ENCODE measurements around the gene SH3BP2. TPM values are rescaled to one million over a fixed set of nuclear protein-coding genes. Genes with fewer than 3 reads are reported as not detected.

Gene SH3BP2
- total RNA-seq, 1 experiment from 2014 or later, result 54.0 TPM

DNA sequence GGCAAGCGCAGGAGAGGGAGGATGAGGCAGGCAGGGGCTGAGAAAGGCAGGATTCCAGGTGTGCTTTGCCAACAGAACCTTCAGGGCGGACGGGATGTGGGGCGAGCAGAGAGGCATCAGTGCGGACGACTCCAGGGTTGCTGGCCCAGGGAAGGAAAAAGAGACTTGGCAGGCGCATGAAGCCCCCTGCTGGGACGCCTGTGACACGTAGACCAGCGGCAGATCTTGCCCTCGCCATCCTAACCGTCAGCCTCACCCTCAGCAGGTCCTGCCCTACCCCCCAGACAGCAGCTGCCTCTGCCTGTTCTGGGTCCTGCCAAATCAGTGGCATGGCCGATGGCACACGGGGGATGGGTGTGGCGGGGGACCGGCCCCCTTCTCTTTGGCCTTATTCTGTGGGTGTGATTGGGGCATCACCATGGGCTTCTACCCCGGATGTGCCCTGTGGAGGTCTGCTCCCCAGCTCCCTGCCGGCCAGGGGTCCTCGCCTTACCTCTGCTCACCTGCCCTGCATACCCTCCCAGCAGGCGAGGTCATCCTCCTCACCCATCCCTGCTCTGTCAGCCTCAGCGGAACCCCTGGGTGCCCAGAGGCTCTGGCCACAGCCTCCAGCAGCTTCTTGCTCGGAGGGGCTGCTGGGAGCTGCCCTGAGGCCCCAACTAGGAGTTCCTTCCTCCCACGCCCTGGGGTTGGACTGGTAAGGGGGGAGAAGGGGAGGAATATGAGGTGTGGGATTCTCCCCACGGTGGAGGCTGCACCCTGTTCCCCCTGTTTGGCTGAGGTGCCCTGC is 2.9 kb upstream of the SH3BP2 start:
- no peak overlapping the region for H3K27ac ChIP-seq
- TF ChIP-seq EZH2 (IDR thresholded peaks at IDR 0.05; ENCODE audit: low read depth), result no peak
- TF ChIP-seq, protein P1, sequence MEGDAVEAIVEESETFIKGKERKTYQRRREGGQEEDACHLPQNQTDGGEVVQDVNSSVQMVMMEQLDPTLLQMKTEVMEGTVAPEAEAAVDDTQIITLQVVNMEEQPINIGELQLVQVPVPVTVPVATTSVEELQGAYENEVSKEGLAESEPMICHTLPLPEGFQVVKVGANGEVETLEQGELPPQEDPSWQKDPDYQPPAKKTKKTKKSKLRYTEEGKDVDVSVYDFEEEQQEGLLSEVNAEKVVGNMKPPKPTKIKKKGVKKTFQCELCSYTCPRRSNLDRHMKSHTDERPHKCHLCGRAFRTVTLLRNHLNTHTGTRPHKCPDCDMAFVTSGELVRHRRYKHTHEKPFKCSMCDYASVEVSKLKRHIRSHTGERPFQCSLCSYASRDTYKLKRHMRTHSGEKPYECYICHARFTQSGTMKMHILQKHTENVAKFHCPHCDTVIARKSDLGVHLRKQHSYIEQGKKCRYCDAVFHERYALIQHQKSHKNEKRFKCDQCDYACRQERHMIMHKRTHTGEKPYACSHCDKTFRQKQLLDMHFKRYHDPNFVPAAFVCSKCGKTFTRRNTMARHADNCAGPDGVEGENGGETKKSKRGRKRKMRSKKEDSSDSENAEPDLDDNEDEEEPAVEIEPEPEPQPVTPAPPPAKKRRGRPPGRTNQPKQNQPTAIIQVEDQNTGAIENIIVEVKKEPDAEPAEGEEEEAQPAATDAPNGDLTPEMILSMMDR (conservative IDR thresholded peaks at IDR 0.05), result no peak
- H3K4me3 ChIP-seq, result no peak overlapping the region
- no peaks in the 10 kb centered on the region for H4K20me1 ChIP-seq (ENCODE audit: insufficient read depth)
- H3F3A ChIP-seq (ENCODE audit: insufficient read depth, low read depth), result peaks cover 3% of the 10 kb centered on the region; the same call in 1 of the 2 replicates
- no peaks in the 10 kb centered on the region for H3K36me3 ChIP-seq (ENCODE audit: low read depth)
- H3K27me3 ChIP-seq (ENCODE audit: insufficient read depth, low read depth), result no peaks in the 10 kb centered on the region
- H3K79me2 ChIP-seq (ENCODE audit: low read depth), result no peaks in the 10 kb centered on the region
- H3K9me3 ChIP-seq (ENCODE audit: insufficient read depth, low read depth), result no peaks in the 10 kb centered on the region
- CTCF ChIA-PET, result no interaction called here
- no peaks in the 10 kb centered on the region for H3K9me2 ChIP-seq (ENCODE audit: insufficient read depth)
- DNase-seq, result no peak
- H3K4me2 ChIP-seq, result no peak overlapping the region
- peaks cover 21% of the 10 kb centered on the region for H3K4me1 ChIP-seq (replicated peaks; ENCODE audit: insufficient read depth)
- intact Hi-C loops (cut with micrococcal nuclease; ENCODE audit: unreplicated experiment), result no loop called here
- no peak overlapping the region for H2AFZ ChIP-seq
- POLR2A ChIA-PET (ENCODE audit: unreplicated experiment), result no interaction called here
- no TSS peak for BruUV-seq (replicated peaks)

DNA sequence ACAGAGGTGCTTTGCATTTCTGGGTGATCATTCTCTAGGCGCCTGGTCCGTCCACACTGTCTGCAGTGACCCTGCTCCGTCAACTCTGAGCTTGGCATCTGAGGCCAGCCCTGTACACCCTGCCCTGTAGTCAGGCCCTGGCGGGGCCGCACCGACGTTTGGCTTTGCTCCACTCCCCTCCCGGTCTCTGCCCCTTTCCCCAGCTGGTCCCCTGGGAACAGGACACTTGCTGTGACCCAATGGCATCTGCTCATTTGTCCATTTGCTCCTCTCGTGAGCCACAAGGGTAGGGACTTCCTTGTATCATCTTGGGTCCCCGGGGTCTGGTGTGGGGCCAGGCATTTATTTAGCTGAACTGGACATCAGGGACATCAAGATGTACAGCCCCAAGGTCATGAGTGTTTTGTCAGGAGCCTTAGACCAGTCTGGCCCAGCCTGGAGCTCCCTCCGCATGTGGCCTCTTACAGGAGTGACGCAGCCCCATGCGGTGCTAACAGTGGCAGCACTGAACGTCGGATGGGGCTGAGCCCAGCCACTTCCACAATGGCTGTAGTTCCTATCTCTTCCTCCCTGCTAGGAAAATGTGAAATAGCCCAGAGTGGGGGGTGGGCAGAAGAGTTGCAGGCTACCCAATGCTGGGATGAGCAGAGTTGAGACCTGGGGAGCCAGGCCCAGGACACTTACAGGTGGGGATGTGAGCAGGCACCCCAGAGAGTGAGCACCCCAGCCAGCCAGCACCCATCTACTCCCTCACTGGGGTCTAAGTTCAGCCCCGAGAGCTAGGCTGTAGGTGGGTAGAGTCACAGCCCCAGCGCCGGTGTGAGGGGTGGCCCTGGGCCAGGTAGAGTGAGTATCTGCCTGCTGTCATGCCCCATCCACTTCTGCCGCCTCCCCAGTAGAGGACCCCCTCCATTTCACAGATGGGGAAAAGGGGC is 2.0 kb upstream of the SH3BP2 start:
- peaks cover 3% of the 10 kb centered on the region; the same call in 1 of the 2 replicates for H3F3A ChIP-seq (ENCODE audit: insufficient read depth, low read depth)
- H3K36me3 ChIP-seq (ENCODE audit: low read depth), result no peaks in the 10 kb centered on the region
- H3K4me2 ChIP-seq, result no peak overlapping the region
- no peaks in the 10 kb centered on the region for H4K20me1 ChIP-seq (ENCODE audit: insufficient read depth)
- peaks cover 29% of the 10 kb centered on the region for H3K4me1 ChIP-seq (replicated peaks; ENCODE audit: insufficient read depth)
- H3K9me2 ChIP-seq (ENCODE audit: insufficient read depth), result no peaks in the 10 kb centered on the region
- no peak overlapping the region for H3K27ac ChIP-seq
- intact Hi-C loops (cut with micrococcal nuclease; ENCODE audit: unreplicated experiment), result no loop called here
- CTCF ChIA-PET, result no interaction called here
- no peaks in the 10 kb centered on the region for H3K27me3 ChIP-seq (ENCODE audit: insufficient read depth, low read depth)
- no peaks in the 10 kb centered on the region for H3K79me2 ChIP-seq (ENCODE audit: low read depth)
- no peak overlapping the region for H2AFZ ChIP-seq
- TF ChIP-seq EZH2 (IDR thresholded peaks at IDR 0.05; ENCODE audit: low read depth), result no peak
- TF ChIP-seq, protein P1 (conservative IDR thresholded peaks at IDR 0.05), result no peak
- no peak overlapping the region for H3K4me3 ChIP-seq
- H3K9me3 ChIP-seq (ENCODE audit: insufficient read depth, low read depth), result no peaks in the 10 kb centered on the region
- BruUV-seq (replicated peaks), result no TSS peak
- DNase-seq, result no peak
- POLR2A ChIA-PET (ENCODE audit: unreplicated experiment), result no interaction called here

DNA sequence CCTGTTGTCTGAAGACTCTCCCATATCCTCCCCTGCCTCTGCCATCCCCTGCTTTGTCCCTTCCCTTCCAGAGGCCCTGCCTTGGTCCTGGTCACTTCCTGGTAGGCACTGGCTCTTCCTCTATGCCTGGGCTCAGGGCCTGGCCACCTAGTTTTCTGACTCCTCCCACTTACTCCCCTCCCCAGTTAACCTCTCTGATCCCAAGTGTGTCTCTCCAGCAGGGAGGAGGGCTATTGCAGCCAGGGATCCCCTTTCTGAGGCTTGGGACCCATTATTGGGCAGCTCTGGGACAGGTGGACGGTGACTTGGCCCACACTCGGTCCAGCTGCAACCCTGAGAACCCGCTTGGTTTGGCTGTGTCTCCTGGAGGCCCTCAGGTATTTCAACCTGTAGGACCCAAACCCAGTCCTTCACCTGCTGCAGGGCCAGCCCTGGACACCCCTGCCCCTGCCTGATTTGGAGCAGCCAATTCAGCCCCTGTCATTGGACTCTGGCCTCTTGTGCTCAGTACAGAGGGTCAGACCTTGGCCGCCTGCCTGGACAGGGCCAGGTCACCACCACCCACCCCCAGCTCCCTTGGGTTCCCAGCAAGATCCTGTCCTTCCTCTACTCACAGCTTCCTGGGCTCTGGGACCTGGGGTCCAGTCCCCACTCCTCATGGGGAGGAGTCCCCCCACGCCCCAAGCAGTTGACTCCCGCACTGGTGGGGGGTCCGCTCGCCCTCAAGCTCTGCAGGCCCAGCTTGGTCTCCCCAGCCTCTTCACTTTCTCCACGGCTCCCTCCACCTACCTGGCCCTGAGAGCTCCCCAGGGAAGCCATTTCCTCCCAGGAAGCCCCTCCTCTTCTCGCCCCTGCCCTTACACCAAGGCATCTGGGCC is 1.1 kb upstream of the SH3BP2 start:
- DNase-seq, result no peak
- no TSS peak for BruUV-seq (replicated peaks)
- Histone ChIP-seq H3K4me2 (no peak overlapping the region), H3K4me1 (replicated peaks; ENCODE audit: insufficient read depth) (peaks cover 38% of the 10 kb centered on the region), H3K9me2 (ENCODE audit: insufficient read depth) (no peaks in the 10 kb centered on the region), H3K9me3 (ENCODE audit: insufficient read depth, low read depth) (no peaks in the 10 kb centered on the region), H2AFZ (no peak overlapping the region), H4K20me1 (ENCODE audit: insufficient read depth) (no peaks in the 10 kb centered on the region), H3K79me2 (ENCODE audit: low read depth) (no peaks in the 10 kb centered on the region), H3K36me3 (ENCODE audit: low read depth) (no peaks in the 10 kb centered on the region), H3K4me3 (no peak overlapping the region), H3K27ac (no peak overlapping the region), H3F3A (ENCODE audit: insufficient read depth, low read depth) (peaks cover 10% of the 10 kb centered on the region; the same call in 1 of the 2 replicates), H3K27me3 (ENCODE audit: insufficient read depth, low read depth) (no peaks in the 10 kb centered on the region)
- intact Hi-C loops (cut with micrococcal nuclease; ENCODE audit: unreplicated experiment), result no loop called here
- POLR2A ChIA-PET (ENCODE audit: unreplicated experiment), result no interaction called here
- CTCF ChIA-PET, result no interaction called here
- TF ChIP-seq, protein P1 (conservative IDR thresholded peaks at IDR 0.05), result no peak
- TF ChIP-seq EZH2 (IDR thresholded peaks at IDR 0.05; ENCODE audit: low read depth), result no peak

Measured in PC-9 (cell line).